ELR (cell line): ENCODE data around the gene HOXB7.

Experiments
- DNase-seq: peaks from one replicate; pipeline ENCODE4 v3.0.0-alpha.2; 2015; ENCODE audit warnings: low read depth

HOXB7 gene

GRCh38 chr17:48609033-48609432 lies 1.8 kb downstream of the HOXB7 start:
- DNase-seq, result no peak

GRCh38 chr17:48608494-48608834 lies 2.4 kb downstream of the HOXB7 start:
- no peak for DNase-seq

- DNase-seq, result no peak
Measured at GRCh38 chr17:48606892-48607614, 3.8 kb downstream of the HOXB7 start.

GRCh38 chr17:48605991-48606891 lies 4.6 kb downstream of the HOXB7 start:
- DNase-seq, result no peak

GRCh38 chr17:48605409-48605919 lies 5.4 kb downstream of the HOXB7 start:
- no peak for DNase-seq

GRCh38 chr17:48604770-48605329 lies 6.0 kb downstream of the HOXB7 start, which contains the start of gene HOXB6:
Gene HOXB6, minus strand, starts transcription at chr17:48604986. Its CDS starts 6,836 bp downstream, at chr17:48598150.
- DNase-seq, result no peak

- no peak for DNase-seq
Measured at GRCh38 chr17:48603959-48604769, 6.7 kb downstream of the HOXB7 start.

GRCh38 chr17:48601539-48602425 lies 9.0 kb downstream of the HOXB7 start:
- no peak for DNase-seq

GRCh38 chr17:48601207-48601538 lies 9.6 kb downstream of the HOXB7 start:
- DNase-seq, result no peak

- DNase-seq, result no peak
Measured at GRCh38 chr17:48600244-48601098, 10.3 kb downstream of the HOXB7 start.

GRCh38 chr17:48599354-48599753 lies 11.5 kb downstream of the HOXB7 start:
- DNase-seq, result no peak

- DNase-seq, result no peak
Measured at GRCh38 chr17:48598736-48599135, 12.1 kb downstream of the HOXB7 start.

- DNase-seq, result no peak
Measured at GRCh38 chr17:48597778-48598631, 12.8 kb downstream of the HOXB7 start.

- DNase-seq, result no peak
Measured at GRCh38 chr17:48597528-48597777, 13.4 kb downstream of the HOXB7 start.

- no peak for DNase-seq
Measured at GRCh38 chr17:48596735-48597527, 13.9 kb downstream of the HOXB7 start.

GRCh38 chr17:48596000-48596734 lies 14.7 kb downstream of the HOXB7 start:
- DNase-seq, result no peak

- no peak for DNase-seq
Measured at GRCh38 chr17:48595278-48595999, 15.4 kb downstream of the HOXB7 start.
